Measurements from ENCODE around the gene KLHL3. TPM values are rescaled to one million over a fixed set of nuclear protein-coding genes. Genes with fewer than 3 reads are reported as not detected.

Gene KLHL3
- total and polyA plus RNA-seq, 9 of the 15 experiments (the other 6 are each of a cell fraction or from before 2014, with no cell fraction given): under 0.01 to 1.5 (median 0.22) TPM

DNA sequence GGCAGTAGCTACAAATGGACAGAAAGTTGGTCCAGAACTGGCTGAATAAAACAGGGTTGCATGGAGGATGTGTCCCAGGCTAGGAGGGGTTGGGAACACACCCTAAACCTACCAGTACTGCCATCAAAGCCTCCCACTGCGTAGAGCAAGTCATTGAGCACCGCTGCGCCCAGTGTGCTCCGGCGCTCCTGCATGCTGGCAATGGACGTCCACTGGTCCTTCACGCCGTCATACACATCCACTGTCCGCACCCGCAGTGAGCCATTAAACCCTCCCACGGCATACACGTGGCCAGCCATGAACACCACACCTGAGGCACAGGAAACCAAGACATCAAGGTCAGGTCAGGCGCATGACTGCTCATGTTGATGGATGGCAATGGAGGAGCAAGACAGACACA is 97.0 kb downstream of the KLHL3 start:
- Histone ChIP-seq H3K9me3 (replicated peaks; ENCODE audit: control insufficient read depth, insufficient read depth, low read depth, low read length) (no peaks in the 10 kb centered on the region), H3K9me1 (ENCODE audit: control insufficient read depth, insufficient read depth, low read length) (peaks cover 3% of the 10 kb centered on the region), H3K36me3 (ENCODE audit: control insufficient read depth, insufficient read depth, low read length) (no peaks in the 10 kb centered on the region), H2AFZ (ENCODE audit: low read depth, low read length) (no peak overlapping the region), H3K27ac (ENCODE audit: extremely low read depth, low read depth, low read length) (no peak overlapping the region), H3K4me1 (replicated peaks in 1 of 2; ENCODE audit: control insufficient read depth in 2 of 2, insufficient read depth in 2 of 2, low read length in 2 of 2) (no peaks in the 10 kb centered on the region), H3K79me2 (ENCODE audit: control insufficient read depth, insufficient read depth, low read length) (no peaks in the 10 kb centered on the region), H3K4me2 (ENCODE audit: insufficient read depth, low read length) (no peak overlapping the region), H4K20me1 (replicated peaks; ENCODE audit: control insufficient read depth, insufficient read depth, low read length) (no peaks in the 10 kb centered on the region), H3K4me3 (no peak overlapping the region), H3K27me3 (ENCODE audit: control insufficient read depth in 2 of 2, insufficient read depth in 2 of 2, low read length in 2 of 2) (peaks cover 3 to 20% of the 10 kb centered on the region in 2 experiments; a peak in 4 of 5 replicates), H3K9ac (ENCODE audit: insufficient read depth in 1 of 2, low read depth in 2 of 2, low read length in 2 of 2) (no peak overlapping the region)
- in situ Hi-C loops (cut with MboI) (no loop called here), intact Hi-C loops (cut with micrococcal nuclease) (no loop called here)
- no peak for ATAC-seq
- no peak for DNase-seq (ENCODE audit: extremely low read depth in 1 of 4, low spot score in 3 of 4)
- CTCF ChIA-PET (ENCODE audit: low intra/inter-chr PET ratio): no interaction called here
- TF ChIP-seq SLC30A9 (CRISPR knock-in tag; IDR thresholded peaks at IDR 0.05) (no peak), EWSR1 (IDR thresholded peaks at IDR 0.05; ENCODE audit: borderline replicate concordance, low read depth, partially characterized antibody) (no peak), ZKSCAN1 (IDR thresholded peaks at IDR 0.05; ENCODE audit: low read depth, low read length) (no peak), POLR3A (IDR thresholded peaks at IDR 0.05; ENCODE audit: borderline replicate concordance, extremely low read depth, insufficient read depth, insufficient read length) (no peak), GTF2F1 (IDR thresholded peaks at IDR 0.05; ENCODE audit: low read depth, low read length) (no peak), MAFK (IDR thresholded peaks at IDR 0.05; ENCODE audit: low read length) (no peak), TSHZ1 (CRISPR knock-in tag; IDR thresholded peaks at IDR 0.05) (no peak), MBD2 (IDR thresholded peaks at IDR 0.05; ENCODE audit: borderline replicate concordance, low read depth) (no peak), ZNF224 (CRISPR knock-in tag; IDR thresholded peaks at IDR 0.05) (no peak), CAMTA2 (CRISPR knock-in tag; conservative IDR thresholded peaks at IDR 0.05) (no peak), PRMT5 (CRISPR knock-in tag; IDR thresholded peaks at IDR 0.05) (no peak)
- FAIRE-seq: no peak
- POLR2A ChIA-PET: interaction anchor here (0.6 to 1.1 kb wide), 3 partner anchors 18 to 254 kb away, joined by 3 to 4 read pairs (median 3); no protein-coding TSS in a partner anchor
- BruUV-seq (replicated peaks): no TSS peak
- WGBS (ENCODE audit: insufficient coverage, low coverage, missing lambda C conversion rate): 3% methylated on average over 13 of the region's 13 CpGs
